NCI-H2107 treated with DMSO at 0.1 percent for 48 hours (cell line): ENCODE data around the gene EIF3A.
"Not testable (repeated sequence)": the region's sequence is repeated elsewhere in the genome, so short reads cannot be mapped to it uniquely, and the experiment has no call there.

Experiments used
- DNase-seq: peaks from one replicate; lab custom pipeline; 2025; ENCODE audit not compliant: unreplicated experiment; lab: John Stamatoyannopoulos, UW

The EIF3A gene

DNA sequence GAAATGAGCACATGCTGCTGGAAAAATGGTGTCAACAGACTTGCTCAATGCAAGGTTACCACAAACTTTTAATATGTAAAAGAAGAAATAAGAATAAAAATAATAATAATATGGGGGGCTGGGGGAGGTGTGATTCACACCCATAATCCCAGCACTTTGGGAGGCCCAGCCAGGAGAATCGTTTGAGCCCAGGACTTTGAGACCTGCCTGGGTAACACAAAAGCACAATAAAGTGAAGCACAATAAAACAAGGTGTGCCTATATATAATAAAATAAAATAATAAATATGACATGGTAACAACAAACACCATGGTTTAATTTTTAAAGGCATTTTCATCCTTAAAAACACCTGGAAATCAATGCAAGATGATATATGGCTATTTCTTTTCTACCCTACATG, 25.1 kb downstream of the EIF3A start:
- no peak for DNase-seq

DNA sequence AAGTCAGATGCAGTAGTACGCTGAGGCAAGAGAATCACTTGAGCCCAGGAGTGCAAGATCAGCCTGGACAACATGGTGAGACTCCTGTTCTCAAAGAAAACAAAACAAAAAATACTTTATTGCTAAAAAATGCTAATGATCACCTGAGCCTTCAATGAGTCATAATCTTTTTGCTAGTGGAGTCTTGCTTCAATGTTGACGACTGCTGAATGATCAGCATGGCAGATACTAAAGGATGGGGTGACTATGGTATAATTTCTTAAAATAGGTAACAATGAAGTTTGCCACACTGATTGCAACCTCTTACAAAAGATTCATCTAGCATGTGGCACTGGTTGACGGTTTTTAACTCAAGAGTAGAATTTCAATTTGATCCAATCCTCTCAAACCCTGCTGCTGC, 28.8 kb downstream of the EIF3A start:
- no peak for DNase-seq

DNA sequence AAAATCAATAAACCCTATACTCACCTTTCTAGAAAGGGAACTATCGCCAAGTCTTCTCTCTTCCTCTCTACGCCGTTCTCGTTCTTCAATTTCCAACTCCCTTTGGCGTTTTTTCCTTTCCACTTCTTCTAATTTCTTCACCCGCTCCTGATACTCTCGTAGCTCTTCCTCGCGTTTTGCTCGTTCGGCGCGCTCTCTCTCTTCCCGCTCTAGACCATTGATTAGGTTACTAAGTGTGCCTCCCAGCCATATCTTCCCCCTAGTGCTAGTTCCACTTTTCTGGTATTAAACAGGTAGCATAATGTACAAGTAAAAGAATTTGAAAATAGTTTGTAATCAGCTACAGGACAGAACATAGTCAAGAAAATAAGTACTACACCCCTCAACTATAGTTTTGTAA, 30.8 kb downstream of the EIF3A start:
- no peak for DNase-seq

GRCh38 chr10:119049361-119049760, 31.3 kb downstream of the EIF3A start:
- no peak for DNase-seq

DNA sequence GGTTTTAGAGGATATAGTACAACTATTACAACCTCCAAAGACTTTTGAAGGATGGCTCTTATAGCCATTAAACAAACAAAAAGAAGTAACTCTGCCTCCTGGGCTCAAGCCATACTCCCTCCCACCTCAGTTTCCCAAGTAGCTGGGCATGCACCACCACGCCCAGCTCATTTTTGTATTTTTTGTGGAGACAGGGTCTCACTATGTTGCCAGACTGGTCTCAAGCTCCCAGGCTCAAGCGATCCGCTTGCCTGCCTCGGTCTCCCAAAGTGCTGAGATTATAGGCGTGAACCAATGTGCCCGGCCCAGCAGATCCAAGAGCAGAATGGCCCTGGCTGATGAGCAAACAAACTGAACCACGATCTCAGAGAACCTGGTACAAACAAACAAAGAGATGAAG, 35.1 kb downstream of the EIF3A start:
- no peak for DNase-seq

- DNase-seq = no peak
Observed at GRCh38 chr10:119042169-119042568, 38.4 kb downstream of the EIF3A start.

- no peak for DNase-seq
Observed at GRCh38 chr10:119041326-119041725, 39.3 kb downstream of the EIF3A start.

DNA sequence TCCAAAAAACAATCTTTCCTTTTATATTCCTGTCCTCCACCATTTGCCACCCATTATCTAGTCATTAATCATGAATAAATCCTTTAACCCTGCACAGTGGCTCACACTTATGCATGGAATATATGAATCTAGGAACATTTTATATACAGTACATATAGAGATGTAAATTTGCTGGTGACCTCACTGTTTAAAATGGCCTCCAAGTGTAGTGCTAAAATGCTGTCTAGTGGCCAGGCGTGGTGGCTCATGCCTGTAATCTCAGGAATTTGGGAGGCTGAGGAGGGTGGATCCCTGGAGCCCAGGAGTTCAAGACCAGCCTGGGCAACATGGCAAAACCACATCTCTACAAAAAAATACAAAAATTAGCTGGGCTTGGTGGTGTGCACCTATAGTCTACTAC, 41.5 kb downstream of the EIF3A start:
- no peak for DNase-seq

GRCh38 chr10:119031496-119032059, 49.0 kb downstream of the EIF3A start:
- no peak for DNase-seq

DNA sequence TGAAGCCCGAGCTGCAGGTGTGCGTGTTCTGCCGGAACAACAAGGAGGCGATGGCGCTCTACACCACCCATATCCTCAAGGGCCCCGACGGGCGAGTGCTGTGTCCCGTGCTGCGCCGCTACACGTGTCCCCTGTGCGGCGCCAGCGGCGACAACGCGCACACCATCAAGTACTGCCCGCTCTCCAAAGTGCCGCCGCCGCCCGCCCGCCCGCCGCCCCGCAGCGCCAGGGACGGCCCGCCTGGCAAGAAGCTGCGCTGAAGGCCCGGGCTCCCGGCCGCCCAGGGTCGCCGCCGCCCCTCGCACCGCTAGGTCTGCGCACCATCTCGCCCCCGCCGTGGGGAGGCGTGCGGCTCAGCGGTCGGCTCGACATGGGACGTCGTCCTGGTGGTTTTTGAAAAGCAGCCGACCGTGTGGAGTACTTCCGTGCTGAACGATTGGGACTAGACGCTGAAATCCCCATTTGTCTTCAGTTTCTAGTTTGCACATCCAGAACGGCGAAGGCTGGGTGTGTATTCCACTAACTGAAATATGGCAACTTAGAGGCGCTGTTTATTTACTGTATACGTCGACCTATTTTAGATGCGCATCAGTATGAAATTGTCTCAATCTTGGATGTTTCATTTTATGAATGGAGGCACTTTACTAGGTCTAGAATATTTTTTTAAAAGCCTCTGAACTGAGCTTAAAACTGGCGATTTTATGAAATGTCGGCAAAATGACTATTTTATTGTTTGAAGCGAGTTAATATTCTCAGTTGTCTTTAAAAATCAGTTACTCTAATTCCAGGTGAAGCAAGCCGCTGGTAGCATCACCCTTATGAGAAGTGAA, 50.0 kb downstream of the EIF3A start:
- DNase-seq = peak; percentile 19

DNA sequence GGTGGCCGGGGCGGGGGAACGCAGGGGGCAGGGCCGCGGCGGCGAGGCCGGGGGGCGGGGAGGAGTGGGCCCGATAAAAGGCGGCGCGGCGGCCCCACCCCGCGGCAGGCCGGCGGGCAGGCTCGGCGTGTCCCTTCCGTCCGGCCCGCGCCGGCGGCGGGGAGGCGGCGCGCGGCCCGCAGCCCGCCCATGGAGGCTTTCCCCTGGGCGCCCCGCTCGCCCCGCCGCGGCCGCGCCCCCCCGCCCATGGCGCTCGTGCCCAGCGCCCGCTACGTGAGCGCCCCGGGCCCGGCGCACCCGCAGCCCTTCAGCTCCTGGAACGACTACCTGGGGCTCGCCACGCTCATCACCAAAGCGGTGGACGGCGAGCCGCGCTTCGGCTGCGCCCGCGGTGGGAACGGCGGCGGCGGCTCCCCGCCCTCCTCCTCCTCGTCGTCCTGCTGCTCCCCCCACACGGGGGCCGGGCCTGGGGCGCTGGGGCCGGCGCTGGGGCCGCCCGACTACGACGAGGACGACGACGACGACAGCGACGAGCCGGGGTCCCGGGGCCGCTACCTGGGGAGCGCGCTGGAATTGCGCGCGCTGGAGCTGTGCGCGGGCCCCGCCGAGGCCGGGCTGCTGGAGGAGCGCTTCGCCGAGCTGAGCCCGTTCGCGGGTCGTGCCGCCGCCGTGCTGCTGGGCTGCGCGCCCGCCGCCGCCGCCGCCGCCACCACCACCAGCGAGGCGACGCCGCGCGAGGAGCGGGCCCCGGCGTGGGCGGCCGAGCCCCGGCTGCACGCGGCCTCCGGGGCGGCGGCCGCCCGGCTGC, 50.8 kb downstream of the EIF3A start, which contains the start of gene NANOS1:
TSS of gene NANOS1 (plus strand) at position 102 of the 808 bp plus-strand sequence. CDS start at position 190, 88 bp downstream.
- DNase-seq = no peak

GRCh38 chr10:119028900-119029612, 51.6 kb downstream of the EIF3A start:
- no peak for DNase-seq

- DNase-seq = not testable (repeated sequence)
Observed at GRCh38 chr10:119028445-119028899, 52.1 kb downstream of the EIF3A start.

GRCh38 chr10:119026301-119027110, 54.1 kb downstream of the EIF3A start:
- DNase-seq = no peak

DNA sequence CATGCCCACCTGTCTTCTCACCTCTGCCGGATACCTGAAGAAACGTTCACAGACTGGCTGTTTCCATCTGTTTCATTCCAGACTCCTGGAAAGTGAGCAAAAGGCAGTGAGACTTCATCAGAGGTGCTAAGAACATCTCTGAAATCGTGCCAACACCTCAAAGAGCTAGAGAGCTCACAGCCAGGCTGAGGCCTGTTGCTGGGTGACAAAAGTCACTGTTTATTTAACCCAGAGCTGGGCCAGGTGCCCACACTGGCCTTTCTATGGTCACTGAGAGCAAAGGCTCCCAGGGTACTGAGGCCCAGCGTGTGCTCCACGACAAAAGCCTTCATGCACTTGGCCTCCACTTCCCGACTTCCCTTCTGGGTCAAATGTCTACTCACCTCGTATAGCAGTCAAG, 54.8 kb downstream of the EIF3A start:
- no peak for DNase-seq

- DNase-seq = no peak
Observed at GRCh38 chr10:119025336-119025735, 55.3 kb downstream of the EIF3A start.

GRCh38 chr10:119024882-119025281, 55.7 kb downstream of the EIF3A start:
- DNase-seq = no peak

DNA sequence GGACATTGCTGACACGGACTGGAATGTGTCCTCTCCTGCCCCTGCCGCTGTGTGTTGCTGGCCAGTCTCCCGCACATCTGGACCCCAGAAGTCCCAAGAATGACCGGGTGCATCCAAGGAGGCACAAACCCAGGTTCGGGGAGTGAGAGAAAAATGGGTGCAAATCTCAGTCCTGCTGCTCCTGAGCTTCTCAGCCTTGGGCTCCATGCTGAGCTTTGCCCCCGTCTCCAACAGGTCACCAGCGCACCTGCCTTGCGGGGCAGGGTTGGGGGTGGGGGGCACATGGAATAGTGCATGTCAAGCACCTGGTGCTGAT, 57.1 kb downstream of the EIF3A start:
- DNase-seq = no peak

- DNase-seq = peak; percentile 27
Observed at GRCh38 chr10:119022846-119023552, 57.6 kb downstream of the EIF3A start.

DNA sequence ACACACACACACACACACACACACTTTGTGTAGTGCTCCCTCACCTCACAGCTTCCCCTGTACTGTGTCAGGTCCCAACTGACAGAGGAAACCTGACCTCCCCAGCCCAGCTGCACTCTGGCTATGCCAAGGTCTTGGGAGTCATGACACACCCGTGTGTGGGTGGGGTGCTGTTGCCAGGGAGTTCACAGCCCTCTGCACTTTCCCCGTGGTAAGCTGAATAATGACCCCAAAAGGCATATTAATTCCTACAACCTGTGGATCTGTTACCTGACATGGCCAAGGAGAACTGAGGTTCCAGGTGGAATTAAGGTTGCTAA, 60.0 kb downstream of the EIF3A start:
- DNase-seq = no peak
